ENCODE results near the gene FKBP2. TPM values are rescaled to one million over a fixed set of nuclear protein-coding genes. Genes with fewer than 3 reads are reported as not detected.

Gene FKBP2
- total RNA-seq, 4 donors from 2014 or later: 47.7 to 70.3 (median 56.4) TPM

DNA sequence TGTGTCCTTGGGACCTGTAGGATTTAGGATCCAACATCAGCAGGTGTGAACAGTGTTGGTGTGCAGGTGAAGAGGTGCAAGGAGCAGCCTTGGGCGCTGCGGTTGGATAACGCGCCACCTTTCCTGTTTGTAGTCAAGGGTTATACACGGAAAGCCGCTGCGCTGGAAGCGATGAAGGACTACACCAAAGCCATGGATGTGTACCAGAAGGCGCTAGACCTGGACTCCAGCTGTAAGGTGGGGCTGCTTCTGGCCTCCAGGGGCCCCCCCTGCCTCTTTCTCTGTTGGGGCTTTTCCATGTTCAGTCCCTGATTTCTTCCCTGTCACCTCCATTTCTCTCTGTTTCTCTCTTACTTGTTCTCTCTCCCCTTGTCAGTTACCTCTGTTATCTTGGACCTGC lies 37.9 kb upstream of the FKBP2 start:
- intact Hi-C loops (cut with DNase I; ENCODE audit: low total_unique reads): no loop called here

DNA sequence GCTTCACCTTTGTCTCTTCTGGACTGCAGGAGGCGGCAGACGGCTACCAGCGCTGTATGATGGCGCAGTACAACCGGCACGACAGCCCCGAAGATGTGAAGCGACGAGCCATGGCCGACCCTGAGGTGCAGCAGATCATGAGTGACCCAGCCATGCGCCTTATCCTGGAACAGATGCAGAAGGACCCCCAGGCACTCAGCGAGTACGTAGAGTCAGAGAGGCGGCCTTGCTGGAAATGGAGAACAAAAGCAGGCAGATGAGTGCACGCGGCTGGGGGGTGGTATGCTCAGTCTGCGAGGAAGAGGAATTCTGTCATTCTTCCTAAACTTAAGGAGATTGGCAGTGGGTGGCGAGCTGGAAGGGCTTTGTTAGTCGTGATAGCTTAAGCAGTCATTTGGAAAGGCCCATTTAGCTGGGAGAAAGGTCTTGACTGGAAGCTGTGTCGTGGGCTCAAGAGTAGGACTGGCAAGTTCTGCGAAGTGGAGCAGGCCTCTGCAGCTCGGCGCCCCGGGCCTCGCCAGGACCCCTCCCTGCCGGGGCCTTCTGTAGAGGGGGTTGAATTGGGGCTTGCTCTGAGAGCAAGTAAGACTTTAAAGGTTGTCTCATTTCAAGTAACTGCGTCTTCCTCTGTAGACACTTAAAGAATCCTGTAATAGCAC lies 37.3 kb upstream of the FKBP2 start:
- TF ChIP-seq POLR2A (IDR thresholded peaks at IDR 0.05): no peak
- TF ChIP-seq, protein P1, sequence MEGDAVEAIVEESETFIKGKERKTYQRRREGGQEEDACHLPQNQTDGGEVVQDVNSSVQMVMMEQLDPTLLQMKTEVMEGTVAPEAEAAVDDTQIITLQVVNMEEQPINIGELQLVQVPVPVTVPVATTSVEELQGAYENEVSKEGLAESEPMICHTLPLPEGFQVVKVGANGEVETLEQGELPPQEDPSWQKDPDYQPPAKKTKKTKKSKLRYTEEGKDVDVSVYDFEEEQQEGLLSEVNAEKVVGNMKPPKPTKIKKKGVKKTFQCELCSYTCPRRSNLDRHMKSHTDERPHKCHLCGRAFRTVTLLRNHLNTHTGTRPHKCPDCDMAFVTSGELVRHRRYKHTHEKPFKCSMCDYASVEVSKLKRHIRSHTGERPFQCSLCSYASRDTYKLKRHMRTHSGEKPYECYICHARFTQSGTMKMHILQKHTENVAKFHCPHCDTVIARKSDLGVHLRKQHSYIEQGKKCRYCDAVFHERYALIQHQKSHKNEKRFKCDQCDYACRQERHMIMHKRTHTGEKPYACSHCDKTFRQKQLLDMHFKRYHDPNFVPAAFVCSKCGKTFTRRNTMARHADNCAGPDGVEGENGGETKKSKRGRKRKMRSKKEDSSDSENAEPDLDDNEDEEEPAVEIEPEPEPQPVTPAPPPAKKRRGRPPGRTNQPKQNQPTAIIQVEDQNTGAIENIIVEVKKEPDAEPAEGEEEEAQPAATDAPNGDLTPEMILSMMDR (IDR thresholded peaks at IDR 0.05): no peak
- intact Hi-C loops (cut with DNase I; ENCODE audit: low total_unique reads): no loop called here
- 90 to 92% methylated on average over 27 of the region's 27 CpGs for WGBS, 2 donors
- DNase-seq (ENCODE audit: low spot score in 2 of 2): no peak
- H3K4me3 ChIP-seq (ENCODE audit: low read depth, poor library complexity, severe bottlenecking): no peak overlapping the region

More for the DNA sequence above, 37.9 kb upstream of the FKBP2 start:
- TF ChIP-seq POLR2A (IDR thresholded peaks at IDR 0.05): no peak
- TF ChIP-seq, protein P1 (IDR thresholded peaks at IDR 0.05): no peak
- no peak for DNase-seq (ENCODE audit: low spot score in 2 of 2)
- no peak overlapping the region for H3K4me3 ChIP-seq (ENCODE audit: low read depth, poor library complexity, severe bottlenecking)
- WGBS, 2 donors: 94% methylated on average over 9 of the region's 9 CpGs

DNA sequence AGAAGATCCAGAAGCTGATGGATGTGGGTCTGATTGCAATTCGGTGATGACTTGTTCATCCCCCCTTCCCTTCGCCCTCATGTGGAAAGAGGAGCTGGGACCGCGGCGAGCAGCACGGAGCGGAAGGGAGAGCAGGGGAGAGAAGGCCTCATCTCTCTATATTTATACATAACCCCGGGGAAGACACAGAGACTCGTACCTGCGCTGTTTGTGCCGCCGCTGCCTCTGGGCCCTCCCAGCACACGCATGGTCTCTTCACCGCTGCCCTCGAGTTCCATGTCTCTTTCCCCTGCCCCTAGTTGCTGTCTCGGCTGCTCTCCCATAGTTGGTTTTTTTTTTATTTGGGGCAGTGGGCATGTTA lies 36.8 kb upstream of the FKBP2 start:
- intact Hi-C loops (cut with DNase I; ENCODE audit: low total_unique reads): no loop called here
- WGBS, 2 donors: 71 to 75% methylated on average over 16 of the region's 16 CpGs
- no peak overlapping the region for H3K4me3 ChIP-seq (ENCODE audit: low read depth, poor library complexity, severe bottlenecking)
- no peak for DNase-seq (ENCODE audit: low spot score in 2 of 2)
- TF ChIP-seq, protein P1 (IDR thresholded peaks at IDR 0.05): no peak
- no peak for TF ChIP-seq POLR2A (IDR thresholded peaks at IDR 0.05)

DNA sequence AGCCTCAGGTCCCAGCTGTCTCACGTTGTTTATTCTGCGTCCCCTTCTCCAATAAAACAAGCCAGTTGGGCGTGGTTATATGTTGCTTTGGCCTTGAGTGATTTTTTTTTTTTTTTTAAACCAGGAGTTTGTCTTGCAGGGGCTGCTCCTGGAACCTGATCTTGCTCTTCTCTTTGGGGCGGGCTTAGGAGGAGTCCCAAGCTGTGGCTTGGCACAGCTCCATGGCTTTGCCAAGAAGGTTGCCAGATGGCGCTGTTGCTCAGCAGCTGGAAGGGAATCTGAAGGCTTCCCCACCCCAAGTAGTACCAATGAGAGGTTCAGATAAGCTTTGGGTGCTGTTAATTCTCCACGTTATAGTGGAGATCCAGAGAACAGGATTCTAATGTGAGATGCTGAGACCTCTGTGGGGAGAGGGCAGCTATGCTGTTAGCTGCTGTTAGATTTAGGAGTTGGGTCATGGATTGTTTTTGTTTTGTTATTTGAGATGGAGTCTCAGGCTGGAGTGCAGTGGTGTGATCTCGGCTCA lies 36.4 kb upstream of the FKBP2 start:
- 19 to 23% methylated on average over 7 of the region's 7 CpGs for WGBS, 2 donors
- H3K4me3 ChIP-seq (ENCODE audit: low read depth, poor library complexity, severe bottlenecking): no peak overlapping the region
- no peak for TF ChIP-seq POLR2A (IDR thresholded peaks at IDR 0.05)
- TF ChIP-seq, protein P1 (IDR thresholded peaks at IDR 0.05): peak in 1 of 3 donors; percentile 57
- intact Hi-C loops (cut with DNase I; ENCODE audit: low total_unique reads): no loop called here
- DNase-seq (ENCODE audit: low spot score in 2 of 2): peak; percentile 89 to 96

GRCh38 chr11:64206457-64207255 lies 34.2 kb upstream of the FKBP2 start, which contains the start of gene FERMT3:
Gene FERMT3, plus strand, starts transcription at chr11:64206721. Its CDS starts 644 bp downstream, at chr11:64207365.
- peak within 1 kb of the TSS; percentile 20 for H3K4me3 ChIP-seq (ENCODE audit: low read depth, poor library complexity, severe bottlenecking)
- WGBS, 2 donors: 77% methylated on average over 14 to 27 of the region's 27 CpGs
- DNase-seq (ENCODE audit: low spot score in 2 of 2): peak; percentile 68 to 92
- TF ChIP-seq, protein P1 (IDR thresholded peaks at IDR 0.05): no peak
- TF ChIP-seq POLR2A (IDR thresholded peaks at IDR 0.05): no peak
- intact Hi-C loops (cut with DNase I; ENCODE audit: low total_unique reads): loop anchor here (5.0 kb wide), 2 partner anchors 96 to 731 kb away; partner anchors contain the start of genes CATSPERZ and GPHA2
